Measurements from ENCODE around the gene ANO3. TPM values are rescaled to one million over a fixed set of nuclear protein-coding genes. Genes with fewer than 3 reads are reported as not detected.

Gene ANO3
- total RNA-seq, 4 donors from 2014 or later = 1.6 to 14.3 (median 4.3) TPM

- TF ChIP-seq, protein P1, sequence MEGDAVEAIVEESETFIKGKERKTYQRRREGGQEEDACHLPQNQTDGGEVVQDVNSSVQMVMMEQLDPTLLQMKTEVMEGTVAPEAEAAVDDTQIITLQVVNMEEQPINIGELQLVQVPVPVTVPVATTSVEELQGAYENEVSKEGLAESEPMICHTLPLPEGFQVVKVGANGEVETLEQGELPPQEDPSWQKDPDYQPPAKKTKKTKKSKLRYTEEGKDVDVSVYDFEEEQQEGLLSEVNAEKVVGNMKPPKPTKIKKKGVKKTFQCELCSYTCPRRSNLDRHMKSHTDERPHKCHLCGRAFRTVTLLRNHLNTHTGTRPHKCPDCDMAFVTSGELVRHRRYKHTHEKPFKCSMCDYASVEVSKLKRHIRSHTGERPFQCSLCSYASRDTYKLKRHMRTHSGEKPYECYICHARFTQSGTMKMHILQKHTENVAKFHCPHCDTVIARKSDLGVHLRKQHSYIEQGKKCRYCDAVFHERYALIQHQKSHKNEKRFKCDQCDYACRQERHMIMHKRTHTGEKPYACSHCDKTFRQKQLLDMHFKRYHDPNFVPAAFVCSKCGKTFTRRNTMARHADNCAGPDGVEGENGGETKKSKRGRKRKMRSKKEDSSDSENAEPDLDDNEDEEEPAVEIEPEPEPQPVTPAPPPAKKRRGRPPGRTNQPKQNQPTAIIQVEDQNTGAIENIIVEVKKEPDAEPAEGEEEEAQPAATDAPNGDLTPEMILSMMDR (IDR thresholded peaks at IDR 0.05; ENCODE audit: low read depth) = no peak
Observed at GRCh38 chr11:26332572-26332915, 614 bp downstream of the ANO3 start.

- TF ChIP-seq, protein P1 (IDR thresholded peaks at IDR 0.05; ENCODE audit: low read depth) = no peak
Observed at GRCh38 chr11:26333906-26334305, 2.0 kb downstream of the ANO3 start.

GRCh38 chr11:26335903-26336302, 4.0 kb downstream of the ANO3 start:
- TF ChIP-seq, protein P1 (IDR thresholded peaks at IDR 0.05; ENCODE audit: low read depth) = no peak

GRCh38 chr11:26344647-26345046, 12.7 kb downstream of the ANO3 start:
- TF ChIP-seq, protein P1 (IDR thresholded peaks at IDR 0.05; ENCODE audit: low read depth) = no peak

- TF ChIP-seq, protein P1 (IDR thresholded peaks at IDR 0.05; ENCODE audit: low read depth) = no peak
Observed at GRCh38 chr11:26348776-26349175, 16.8 kb downstream of the ANO3 start.

GRCh38 chr11:26350002-26350401, 18.1 kb downstream of the ANO3 start:
- TF ChIP-seq, protein P1 (IDR thresholded peaks at IDR 0.05; ENCODE audit: low read depth) = no peak

DNA sequence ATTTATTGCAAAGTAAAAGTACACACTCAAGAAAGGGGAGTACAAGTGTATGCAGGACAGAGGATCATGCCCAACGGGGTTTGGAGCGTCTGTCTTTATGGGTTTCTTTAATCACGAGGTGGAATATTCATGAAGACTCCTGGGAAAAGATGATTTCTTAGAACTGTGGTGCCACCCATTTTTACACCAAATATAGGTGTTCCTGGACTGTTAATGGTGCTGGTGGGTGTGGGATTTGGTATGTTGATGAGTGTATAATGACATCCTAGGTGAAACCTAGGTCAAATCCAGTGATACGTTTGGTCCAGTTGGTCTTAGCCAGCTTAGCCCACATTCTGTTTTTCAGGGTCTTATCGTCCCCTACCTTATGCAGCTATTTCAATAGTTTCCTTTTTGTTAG, 21.1 kb downstream of the ANO3 start:
- TF ChIP-seq, protein P1 (IDR thresholded peaks at IDR 0.05; ENCODE audit: low read depth) = no peak
